NCI-H2029 (cell line): ENCODE data around the gene TRABD2B.

Source experiments
- DNase-seq: peaks from one replicate; lab custom pipeline; 2025; lab: John Stamatoyannopoulos, UW

Gene TRABD2B

DNA sequence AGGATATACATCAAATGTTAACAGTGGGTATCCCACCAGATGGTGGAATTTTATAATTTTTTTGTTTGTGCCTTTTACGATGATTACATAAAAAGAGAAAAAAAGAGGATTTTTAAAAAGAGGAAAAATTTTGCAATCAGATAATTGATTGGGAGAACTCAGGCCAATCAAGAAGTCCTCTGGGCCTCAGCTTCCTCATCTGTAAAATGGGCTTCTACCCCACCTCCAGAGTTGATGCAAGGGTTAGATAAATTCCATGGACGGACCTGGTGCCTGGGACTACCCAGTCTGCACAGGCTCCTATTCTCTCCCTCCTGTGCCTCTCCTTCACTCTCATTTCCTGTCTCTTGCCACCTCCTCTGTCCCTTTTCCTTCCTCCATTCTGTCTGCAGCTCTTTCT, 88.9 kb downstream of the TRABD2B start:
- no peak for DNase-seq

DNA sequence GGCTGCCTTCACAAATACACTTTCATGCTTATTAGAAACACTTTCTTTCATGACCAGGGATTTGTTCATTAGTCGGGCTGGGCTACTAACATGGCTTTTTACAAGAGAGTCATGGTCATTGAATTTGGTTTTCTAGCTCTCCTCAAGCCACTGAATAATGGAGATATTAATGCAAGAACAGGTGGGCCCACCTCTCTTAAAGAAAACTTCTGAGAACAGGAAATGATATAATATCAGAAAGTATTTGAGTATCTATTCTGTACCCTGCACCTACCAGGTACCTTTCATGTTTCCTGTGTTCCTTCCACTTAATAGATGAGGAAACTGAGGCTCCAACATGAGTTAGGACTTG, 90.0 kb downstream of the TRABD2B start:
- no peak for DNase-seq

GRCh38 chr1:47906527-47907176, 90.5 kb downstream of the TRABD2B start:
- no peak for DNase-seq

DNA sequence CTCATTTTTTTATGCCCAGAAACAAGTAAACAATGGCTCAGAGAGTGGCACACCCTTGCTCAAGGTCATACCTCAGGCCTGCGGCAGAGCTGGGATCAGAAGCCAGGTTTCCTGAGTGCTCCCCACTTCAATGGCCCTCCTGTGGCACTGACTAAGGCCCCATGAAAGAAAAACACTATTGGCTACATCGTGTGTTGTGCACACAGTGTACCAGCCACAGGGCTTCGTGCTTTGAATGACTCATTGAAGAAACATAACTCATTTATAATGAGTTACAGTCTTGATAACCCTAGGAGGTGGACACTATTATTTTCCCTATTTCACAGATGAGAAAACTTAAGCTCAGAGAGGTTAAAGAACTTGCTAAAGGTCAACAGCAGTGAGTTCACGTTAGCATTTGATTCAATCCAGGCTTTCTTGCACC, 91.2 kb downstream of the TRABD2B start:
- peak; percentile 87 for DNase-seq

DNA sequence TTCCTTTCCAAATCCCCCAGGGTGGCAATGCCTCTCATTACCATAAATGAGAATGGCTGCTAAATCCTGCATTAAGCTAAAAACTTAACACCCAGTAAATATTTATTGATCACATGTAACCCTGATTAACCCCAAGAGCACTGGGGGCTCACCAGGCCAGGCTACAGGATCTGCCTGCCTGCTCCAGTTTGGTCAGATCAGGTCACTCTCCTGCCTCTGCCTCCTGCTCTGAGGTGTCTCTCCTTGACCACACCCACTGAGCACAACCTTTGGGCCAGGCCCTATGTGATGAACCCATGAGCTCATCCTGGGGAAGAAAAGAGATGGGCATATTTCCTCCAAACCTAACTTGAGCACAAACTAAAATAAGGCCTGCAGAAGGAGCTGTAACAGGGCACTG, 93.5 kb downstream of the TRABD2B start:
- no peak for DNase-seq

DNA sequence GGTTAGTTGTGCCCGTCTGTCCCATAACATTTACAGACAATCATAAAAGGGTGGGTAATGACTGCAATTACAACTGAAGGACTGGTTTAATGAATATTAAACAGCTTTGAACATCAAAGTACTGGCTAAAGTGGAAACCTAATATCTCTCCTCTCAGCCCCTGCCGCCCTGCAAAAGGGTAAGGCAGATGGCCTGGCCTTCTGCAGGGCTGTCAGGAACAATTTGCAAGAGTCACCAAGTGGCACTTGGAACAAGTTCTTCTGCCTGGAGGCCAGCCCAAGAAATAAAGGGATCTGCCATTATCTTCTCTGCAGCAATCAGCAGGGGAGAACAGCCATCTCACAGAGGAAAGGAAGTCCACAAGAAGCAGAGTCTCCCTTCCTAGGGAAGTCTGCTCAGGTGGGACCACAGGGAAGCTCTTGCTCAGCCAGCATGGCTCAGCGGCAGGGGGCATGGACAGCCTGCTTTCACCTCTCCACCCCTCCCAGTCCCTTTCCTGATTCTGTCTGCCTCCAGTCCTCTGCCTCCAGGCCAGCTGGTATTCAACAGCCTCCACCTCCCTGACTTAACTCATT, 96.1 kb downstream of the TRABD2B start:
- DNase-seq: peak; percentile 56

- DNase-seq: no peak
Measured at GRCh38 chr1:47898133-47898845, 98.9 kb downstream of the TRABD2B start.

- no peak for DNase-seq
Measured at GRCh38 chr1:47895279-47896125, 101.7 kb downstream of the TRABD2B start.

DNA sequence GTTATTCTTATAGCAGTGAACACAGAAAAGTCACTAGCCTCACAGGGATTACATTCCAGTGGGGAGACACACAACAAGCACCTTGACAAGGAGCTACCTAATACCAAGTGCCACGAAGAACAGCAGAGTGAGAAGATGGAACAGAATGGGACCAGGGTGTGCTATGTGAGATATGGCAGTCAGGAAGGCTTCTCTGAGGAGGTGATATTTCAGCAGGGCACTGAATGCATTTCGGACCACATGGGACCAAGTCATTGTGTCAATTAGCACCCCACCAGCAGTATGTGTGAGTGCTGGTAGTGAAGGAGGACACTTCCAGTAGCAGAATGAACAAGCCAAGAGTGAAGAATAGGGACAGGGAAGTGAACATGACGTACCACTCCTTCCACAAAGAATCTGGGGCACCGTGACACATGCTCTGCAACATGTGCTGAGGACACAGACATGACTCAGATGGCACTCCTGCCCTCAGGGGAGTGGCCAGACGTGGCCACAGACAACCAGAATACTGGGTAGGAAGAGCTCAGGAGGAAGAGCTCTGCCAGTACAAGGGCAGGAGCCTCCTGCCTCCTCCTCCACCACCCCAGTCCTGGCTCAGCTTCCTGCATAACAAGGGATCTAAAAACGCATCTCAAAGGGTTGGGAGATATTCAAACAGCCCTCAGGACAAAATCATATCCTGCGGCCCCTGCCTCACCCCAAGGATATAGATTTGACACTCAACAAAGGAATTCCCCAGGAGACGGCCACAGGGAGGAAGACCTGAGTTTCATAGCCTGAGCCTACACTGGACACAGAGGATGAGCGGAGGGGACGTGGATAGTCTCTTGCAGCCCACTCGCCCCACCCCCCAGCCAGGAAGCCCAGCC, 102.5 kb downstream of the TRABD2B start:
- DNase-seq: peak; percentile 41

GRCh38 chr1:47893412-47893811, 103.8 kb downstream of the TRABD2B start:
- DNase-seq: peak; percentile 86

- no peak for DNase-seq
Measured at GRCh38 chr1:47890779-47891178, 106.4 kb downstream of the TRABD2B start.

- no peak for DNase-seq
Measured at GRCh38 chr1:47888294-47888629, 108.9 kb downstream of the TRABD2B start.

- DNase-seq: no peak
Measured at GRCh38 chr1:47887475-47888293, 109.5 kb downstream of the TRABD2B start.

- DNase-seq: no peak
Measured at GRCh38 chr1:47887060-47887459, 110.1 kb downstream of the TRABD2B start.

GRCh38 chr1:47886141-47886540, 111.0 kb downstream of the TRABD2B start:
- DNase-seq: no peak

DNA sequence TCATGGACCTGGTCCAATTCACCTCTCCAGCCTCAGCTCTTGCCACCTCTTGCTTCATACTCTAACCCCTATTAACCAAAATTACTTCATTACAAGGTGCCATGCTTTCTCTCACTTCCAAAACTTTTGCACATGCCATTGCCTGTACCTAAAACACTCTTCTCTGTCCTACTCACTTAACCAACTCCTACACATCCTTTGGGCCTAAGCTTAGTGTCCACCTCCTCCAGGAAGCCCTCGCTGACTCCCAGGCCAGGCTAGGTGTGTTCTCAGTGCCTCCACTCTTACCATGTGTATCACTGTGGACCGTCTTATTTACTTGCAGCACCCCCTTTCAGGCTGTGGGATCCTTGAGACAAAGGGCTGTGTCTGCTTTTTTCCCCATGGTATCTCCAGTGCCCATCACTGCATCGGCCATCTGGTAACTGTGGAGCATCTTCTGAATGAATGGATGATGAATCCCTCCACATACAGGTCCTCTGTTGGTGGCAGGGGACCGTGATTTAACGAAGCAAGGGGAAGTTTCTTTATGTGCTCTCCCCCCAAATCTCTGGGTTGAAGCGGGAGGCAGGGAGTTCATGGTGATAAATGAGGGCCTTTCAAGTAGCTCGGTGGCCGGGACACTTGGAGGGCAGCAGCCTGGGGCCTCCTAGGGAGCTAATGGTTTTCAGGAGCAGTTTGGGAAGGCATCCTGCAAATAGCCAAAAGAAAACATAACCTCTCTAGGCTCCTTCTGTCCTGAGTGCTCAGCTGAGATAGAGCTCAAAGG, 111.9 kb downstream of the TRABD2B start:
- no peak for DNase-seq

DNA sequence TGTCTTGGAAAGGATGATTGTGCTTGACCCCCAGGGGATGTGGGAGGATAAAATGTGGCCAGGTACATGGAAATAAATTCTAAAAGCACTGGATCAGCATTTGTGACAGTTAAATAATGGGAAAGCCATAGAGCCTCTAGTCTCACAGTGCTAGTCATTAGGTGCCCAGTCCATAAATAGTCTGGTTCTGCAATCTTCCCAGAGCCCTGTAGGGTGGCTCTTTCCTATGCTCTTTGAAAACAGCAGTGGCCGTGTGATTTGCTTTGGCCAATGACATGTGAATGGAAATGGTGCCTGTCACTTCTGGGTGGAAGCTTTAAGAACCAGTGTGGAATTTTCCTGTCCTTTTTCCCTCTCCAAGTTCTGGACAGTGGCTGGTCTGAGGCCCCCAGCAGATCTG, 113.2 kb downstream of the TRABD2B start:
- DNase-seq: no peak

- no peak for DNase-seq
Measured at GRCh38 chr1:47881505-47882442, 115.4 kb downstream of the TRABD2B start.

DNA sequence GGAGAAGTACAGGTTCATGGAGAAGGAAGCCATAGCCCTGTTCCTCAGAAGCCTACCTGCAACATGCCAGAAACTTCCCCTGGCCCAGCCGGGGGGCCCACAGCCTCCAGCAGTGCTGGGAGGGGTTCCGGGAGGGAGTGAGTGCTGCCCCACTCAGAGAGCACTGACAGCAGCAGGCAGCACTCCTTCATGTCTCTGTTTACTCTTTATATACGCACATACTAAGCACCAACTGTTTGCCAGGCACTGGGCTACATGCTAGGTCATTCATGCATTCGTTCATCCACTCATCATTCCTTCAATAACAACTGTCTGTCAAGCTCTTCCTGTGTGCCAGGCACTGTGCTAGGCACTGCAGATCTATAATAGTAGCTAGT, 120.6 kb downstream of the TRABD2B start:
- DNase-seq: no peak
